ENCODE data around the gene OPN4. TPM values are rescaled to one million over a fixed set of nuclear protein-coding genes. Genes with fewer than 3 reads are reported as not detected.
A peak's percentile ranks its signal among the peaks of the same experiment; 100 is the strongest.

Gene OPN4
- total RNA-seq, 2 donors from 2014 or later: not detected

- H3K4me3 Mint-ChIP-seq: no peak overlapping the region
- H3K27me3 Mint-ChIP-seq: peaks cover 0 to 2% of the 10 kb centered on the region in 2 donors
- no peaks in the 10 kb centered on the region for H3K9me3 Mint-ChIP-seq
- DNase-seq (ENCODE audit: low spot score): no peak
- no peak overlapping the region for H3K27ac Mint-ChIP-seq
- H3K4me1 Mint-ChIP-seq (ENCODE audit: low read depth in 2 of 2): peaks cover 0 to 13% of the 10 kb centered on the region in 2 donors
- no peak for ATAC-seq
- H3K36me3 Mint-ChIP-seq: no peaks in the 10 kb centered on the region
Observed at GRCh38 chr10:86686972-86687371, 32.6 kb downstream of the OPN4 start.

GRCh38 chr10:86687750-86688149 is 33.4 kb downstream of the OPN4 start:
- H3K27me3 Mint-ChIP-seq: peaks cover 0 to 2% of the 10 kb centered on the region in 2 donors
- no peaks in the 10 kb centered on the region for H3K36me3 Mint-ChIP-seq
- DNase-seq (ENCODE audit: low spot score) (no peak), ATAC-seq (no peak)
- no peak overlapping the region for H3K27ac Mint-ChIP-seq
- no peak overlapping the region for H3K4me3 Mint-ChIP-seq
- H3K9me3 Mint-ChIP-seq: no peaks in the 10 kb centered on the region
- peaks cover 0 to 13% of the 10 kb centered on the region in 2 donors for H3K4me1 Mint-ChIP-seq (ENCODE audit: low read depth in 2 of 2)

- Mint-ChIP-seq H3K4me3 (no peak overlapping the region), H3K36me3 (no peaks in the 10 kb centered on the region), H3K9me3 (no peaks in the 10 kb centered on the region), H3K27me3 (peaks cover 0 to 2% of the 10 kb centered on the region in 2 donors), H3K27ac (no peak overlapping the region), H3K4me1 (ENCODE audit: low read depth in 2 of 2) (peaks cover 0 to 13% of the 10 kb centered on the region in 2 donors)
- DNase-seq (ENCODE audit: low spot score): no peak
- ATAC-seq: peak; percentile 58 to 74
Observed at GRCh38 chr10:86688398-86688921, 34.1 kb downstream of the OPN4 start.

- no peaks in the 10 kb centered on the region for H3K36me3 Mint-ChIP-seq
- no peak overlapping the region for H3K27ac Mint-ChIP-seq
- peaks cover 0 to 13% of the 10 kb centered on the region in 2 donors for H3K4me1 Mint-ChIP-seq (ENCODE audit: low read depth in 2 of 2)
- no peak for DNase-seq (ENCODE audit: low spot score)
- peaks cover 0 to 2% of the 10 kb centered on the region in 2 donors for H3K27me3 Mint-ChIP-seq
- H3K4me3 Mint-ChIP-seq: no peak overlapping the region
- no peaks in the 10 kb centered on the region for H3K9me3 Mint-ChIP-seq
- ATAC-seq: no peak
Observed at GRCh38 chr10:86689146-86689545, 34.8 kb downstream of the OPN4 start.

GRCh38 chr10:86690231-86690630 is 35.9 kb downstream of the OPN4 start:
- no peaks in the 10 kb centered on the region for H3K36me3 Mint-ChIP-seq
- ATAC-seq (no peak), DNase-seq (ENCODE audit: low spot score) (no peak)
- H3K27me3 Mint-ChIP-seq: peaks cover 0 to 2% of the 10 kb centered on the region in 2 donors
- no peak overlapping the region for H3K4me3 Mint-ChIP-seq
- H3K9me3 Mint-ChIP-seq: no peaks in the 10 kb centered on the region
- peaks cover 0 to 13% of the 10 kb centered on the region in 2 donors for H3K4me1 Mint-ChIP-seq (ENCODE audit: low read depth in 2 of 2)
- no peak overlapping the region for H3K27ac Mint-ChIP-seq

GRCh38 chr10:86690657-86691084 is 36.3 kb downstream of the OPN4 start:
- H3K4me1 Mint-ChIP-seq (ENCODE audit: low read depth in 2 of 2): peaks cover 0 to 13% of the 10 kb centered on the region in 2 donors
- no peaks in the 10 kb centered on the region for H3K9me3 Mint-ChIP-seq
- no peak for DNase-seq (ENCODE audit: low spot score)
- no peak overlapping the region for H3K27ac Mint-ChIP-seq
- no peak for ATAC-seq
- H3K36me3 Mint-ChIP-seq: no peaks in the 10 kb centered on the region
- H3K27me3 Mint-ChIP-seq: peaks cover 0 to under 1% of the 10 kb centered on the region in 2 donors
- H3K4me3 Mint-ChIP-seq: no peak overlapping the region

GRCh38 chr10:86691333-86692022 is 37.1 kb downstream of the OPN4 start:
- Mint-ChIP-seq H3K27ac (no peak overlapping the region), H3K27me3 (peaks cover 0 to 5% of the 10 kb centered on the region in 2 donors), H3K36me3 (no peaks in the 10 kb centered on the region), H3K4me1 (ENCODE audit: low read depth in 2 of 2) (peaks cover 0 to 13% of the 10 kb centered on the region in 2 donors), H3K9me3 (no peaks in the 10 kb centered on the region), H3K4me3 (no peak overlapping the region)
- DNase-seq (ENCODE audit: low spot score) (no peak), ATAC-seq (no peak)

- Mint-ChIP-seq H3K27ac (no peak overlapping the region), H3K4me3 (no peak overlapping the region), H3K36me3 (no peaks in the 10 kb centered on the region), H3K9me3 (no peaks in the 10 kb centered on the region), H3K4me1 (ENCODE audit: low read depth in 2 of 2) (peaks cover 0 to 13% of the 10 kb centered on the region in 2 donors), H3K27me3 (peaks cover 0 to 7% of the 10 kb centered on the region in 2 donors)
- no peak for DNase-seq (ENCODE audit: low spot score)
- ATAC-seq: no peak
Observed at GRCh38 chr10:86692023-86692514, 37.7 kb downstream of the OPN4 start.

GRCh38 chr10:86692664-86693063 is 38.3 kb downstream of the OPN4 start:
- Mint-ChIP-seq H3K4me3 (no peak overlapping the region), H3K27ac (no peak overlapping the region), H3K27me3 (peaks cover 0 to 7% of the 10 kb centered on the region in 2 donors), H3K36me3 (no peaks in the 10 kb centered on the region), H3K9me3 (no peaks in the 10 kb centered on the region), H3K4me1 (ENCODE audit: low read depth in 2 of 2) (peaks cover 0 to 13% of the 10 kb centered on the region in 2 donors)
- no peak for ATAC-seq
- DNase-seq (ENCODE audit: low spot score): no peak

- peaks cover 0 to 10% of the 10 kb centered on the region in 2 donors for H3K4me1 Mint-ChIP-seq (ENCODE audit: low read depth in 2 of 2)
- H3K9me3 Mint-ChIP-seq: no peaks in the 10 kb centered on the region
- H3K36me3 Mint-ChIP-seq: no peaks in the 10 kb centered on the region
- DNase-seq (ENCODE audit: low spot score): no peak
- H3K4me3 Mint-ChIP-seq: no peak overlapping the region
- no peak overlapping the region for H3K27ac Mint-ChIP-seq
- ATAC-seq: no peak
- peaks cover 0 to 7% of the 10 kb centered on the region in 2 donors for H3K27me3 Mint-ChIP-seq
Observed at GRCh38 chr10:86693275-86693674, 38.9 kb downstream of the OPN4 start.

GRCh38 chr10:86693721-86694369 is 39.5 kb downstream of the OPN4 start:
- Mint-ChIP-seq H3K9me3 (no peaks in the 10 kb centered on the region), H3K27me3 (peaks cover 0 to 7% of the 10 kb centered on the region in 2 donors), H3K4me3 (no peak overlapping the region), H3K4me1 (ENCODE audit: low read depth in 2 of 2) (peaks cover 0 to 4% of the 10 kb centered on the region in 2 donors), H3K36me3 (no peaks in the 10 kb centered on the region), H3K27ac (no peak overlapping the region)
- ATAC-seq (no peak), DNase-seq (ENCODE audit: low spot score) (no peak)

- ATAC-seq (no peak), DNase-seq (ENCODE audit: low spot score) (no peak)
- Mint-ChIP-seq H3K4me3 (no peak overlapping the region), H3K27ac (no peak overlapping the region), H3K4me1 (ENCODE audit: low read depth in 2 of 2) (no peaks in the 10 kb centered on the region), H3K9me3 (no peaks in the 10 kb centered on the region), H3K36me3 (no peaks in the 10 kb centered on the region), H3K27me3 (peaks cover 0 to 7% of the 10 kb centered on the region in 2 donors)
Observed at GRCh38 chr10:86698207-86698940, 44.0 kb downstream of the OPN4 start.

- H3K4me1 Mint-ChIP-seq (ENCODE audit: low read depth in 2 of 2): no peaks in the 10 kb centered on the region
- peaks cover 0 to 7% of the 10 kb centered on the region in 2 donors for H3K27me3 Mint-ChIP-seq
- ATAC-seq (no peak), DNase-seq (ENCODE audit: low spot score) (no peak)
- no peak overlapping the region for H3K4me3 Mint-ChIP-seq
- no peak overlapping the region for H3K27ac Mint-ChIP-seq
- H3K9me3 Mint-ChIP-seq: no peaks in the 10 kb centered on the region
- no peaks in the 10 kb centered on the region for H3K36me3 Mint-ChIP-seq
Observed at GRCh38 chr10:86699125-86699524, 44.8 kb downstream of the OPN4 start.
